Hepatocyte (in vitro differentiated cells): Measurements from ENCODE around the gene ZBTB7B. TPM values are rescaled to one million over a fixed set of nuclear protein-coding genes. Genes with fewer than 3 reads are reported as not detected.

Experiments used
- DNase-seq: peaks from one replicate; pipeline ENCODE4 v3.0.0-alpha.2; 2016; ENCODE audit warnings: low spot score
- H2AFZ ChIP-seq: fragments of 200-600 bp; sonication (generic); 2 replicates; pipeline ENCODE4 v1.6.0; 2016; ENCODE audit warnings: antibody characterized with exemption, mild to moderate bottlenecking
- H3K27ac ChIP-seq: fragments of 200-600 bp; sonication (generic); 2 replicates; pipeline ENCODE4 v1.5.1; 2016; ENCODE audit warnings: mild to moderate bottlenecking
- H3K27me3 ChIP-seq: fragments of 200-600 bp; sonication (generic); 2 replicates; pipeline ENCODE4 v1.6.1; 2016
- H3K36me3 ChIP-seq: fragments of 200-600 bp; sonication (generic); replicated peaks from 2 replicates; pipeline ENCODE4 v1.5.1; 2016; ENCODE audit warnings: low read depth; ENCODE audit not compliant: insufficient read depth
- H3K4me1 ChIP-seq: fragments of 200-600 bp; sonication (generic); 2 replicates; pipeline ENCODE4 v1.5.1; 2016; ENCODE audit warnings: mild to moderate bottlenecking, moderate library complexity; ENCODE audit not compliant: insufficient read depth
- H3K4me2 ChIP-seq: fragments of 200-600 bp; sonication (generic); 2 replicates; pipeline ENCODE4 v1.6.0; 2016
- H3K4me3 ChIP-seq: fragments of 200-600 bp; sonication (generic); 2 replicates; pipeline ENCODE4 v1.5.1; 2016; ENCODE audit warnings: mild to moderate bottlenecking
- H3K79me2 ChIP-seq: fragments of 200-600 bp; sonication (generic); 2 replicates; pipeline ENCODE4 v1.6.0; 2017; ENCODE audit warnings: mild to moderate bottlenecking
- H3K9me2 ChIP-seq: fragments of 200-600 bp; sonication (generic); replicated peaks from 2 replicates; pipeline ENCODE4 v1.6.0; 2017; ENCODE audit warnings: mild to moderate bottlenecking; ENCODE audit not compliant: insufficient read depth
- H3K9me3 ChIP-seq: fragments of 200-600 bp; sonication (generic); 2 replicates; pipeline ENCODE4 v1.5.1; 2016; ENCODE audit warnings: low read depth, mild to moderate bottlenecking
- H4K20me1 ChIP-seq: fragments of 200-600 bp; sonication (generic); 2 replicates; pipeline ENCODE4 v1.6.0; 2016; ENCODE audit warnings: mild to moderate bottlenecking; ENCODE audit not compliant: insufficient read depth, poor library complexity, severe bottlenecking
- EZH2 ChIP-seq: fragments of 200-600 bp; sonication (generic); IDR thresholded peaks from 2 replicates; pipeline ENCODE4 v1.6.1; 2016; ENCODE audit warnings: antibody characterized with exemption, mild to moderate bottlenecking, borderline replicate concordance
- EZH2phosphoT487 ChIP-seq: fragments of 200-600 bp; sonication (generic); IDR thresholded peaks from one replicate; pipeline ENCODE4 v1.6.1; 2018; ENCODE audit warnings: antibody characterized with exemption, mild to moderate bottlenecking, low read depth, moderate library complexity; ENCODE audit not compliant: unreplicated experiment, severe bottlenecking
- WGBS: methylation state at CpG from one replicate; pipeline ENCODE4 v1.1.6; 2016; ENCODE audit warnings: low lambda C conversion rate; ENCODE audit errors: missing lambda C conversion rate; 5-methylcytosine and 5-hydroxymethylcytosine counted together
- polyA plus RNA-seq: library from polyadenylated mRNA; unstranded; fragments of >200 nt; fragmentation: Nextera tagmentation; extraction: Ambion mirVana; gene quantifications from 2 replicates; pipeline ENCODE4 v1.2.1, GENCODE V29; 2016
- total RNA-seq: library from RNA; depleted of rRNA; stranded (reverse); fragments of >200 nt; gene quantifications from 2 replicates; pipeline ENCODE4 v1.2.3, GENCODE V29; 2014
- TF ChIP-seq, protein P1 (sequence below): fragments of 200-600 bp; sonication (generic); IDR thresholded peaks from 2 replicates; pipeline ENCODE4 v1.5.1; 2016; ENCODE audit warnings: antibody characterized with exemption, mild to moderate bottlenecking; ENCODE audit not compliant: poor library complexity

The ZBTB7B gene
- total and polyA plus RNA-seq, 2 experiments from 2014 or later = 13.3 to 29.2 TPM

GRCh38 chr1:154958036-154958435, 44.6 kb upstream of the ZBTB7B start:
- no peaks in the 10 kb centered on the region for H3K27me3 ChIP-seq
- no peak overlapping the region for H3K4me2 ChIP-seq
- no peaks in the 10 kb centered on the region for H3K9me3 ChIP-seq
- TF ChIP-seq, protein P1, sequence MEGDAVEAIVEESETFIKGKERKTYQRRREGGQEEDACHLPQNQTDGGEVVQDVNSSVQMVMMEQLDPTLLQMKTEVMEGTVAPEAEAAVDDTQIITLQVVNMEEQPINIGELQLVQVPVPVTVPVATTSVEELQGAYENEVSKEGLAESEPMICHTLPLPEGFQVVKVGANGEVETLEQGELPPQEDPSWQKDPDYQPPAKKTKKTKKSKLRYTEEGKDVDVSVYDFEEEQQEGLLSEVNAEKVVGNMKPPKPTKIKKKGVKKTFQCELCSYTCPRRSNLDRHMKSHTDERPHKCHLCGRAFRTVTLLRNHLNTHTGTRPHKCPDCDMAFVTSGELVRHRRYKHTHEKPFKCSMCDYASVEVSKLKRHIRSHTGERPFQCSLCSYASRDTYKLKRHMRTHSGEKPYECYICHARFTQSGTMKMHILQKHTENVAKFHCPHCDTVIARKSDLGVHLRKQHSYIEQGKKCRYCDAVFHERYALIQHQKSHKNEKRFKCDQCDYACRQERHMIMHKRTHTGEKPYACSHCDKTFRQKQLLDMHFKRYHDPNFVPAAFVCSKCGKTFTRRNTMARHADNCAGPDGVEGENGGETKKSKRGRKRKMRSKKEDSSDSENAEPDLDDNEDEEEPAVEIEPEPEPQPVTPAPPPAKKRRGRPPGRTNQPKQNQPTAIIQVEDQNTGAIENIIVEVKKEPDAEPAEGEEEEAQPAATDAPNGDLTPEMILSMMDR = no peak
- no peak for TF ChIP-seq EZH2
- TF ChIP-seq EZH2phosphoT487 = no peak
- no peaks in the 10 kb centered on the region for H3K36me3 ChIP-seq
- H3K4me1 ChIP-seq = peaks cover 45% of the 10 kb centered on the region
- no peak for DNase-seq
- no peaks in the 10 kb centered on the region for H3K9me2 ChIP-seq
- peaks cover 59% of the 10 kb centered on the region for H3K79me2 ChIP-seq
- 90% methylated on average over 2 of the region's 2 CpGs for WGBS
- no peaks in the 10 kb centered on the region for H4K20me1 ChIP-seq
- no peak overlapping the region for H2AFZ ChIP-seq
- H3K27ac ChIP-seq = no peak overlapping the region
- no peak overlapping the region for H3K4me3 ChIP-seq

DNA sequence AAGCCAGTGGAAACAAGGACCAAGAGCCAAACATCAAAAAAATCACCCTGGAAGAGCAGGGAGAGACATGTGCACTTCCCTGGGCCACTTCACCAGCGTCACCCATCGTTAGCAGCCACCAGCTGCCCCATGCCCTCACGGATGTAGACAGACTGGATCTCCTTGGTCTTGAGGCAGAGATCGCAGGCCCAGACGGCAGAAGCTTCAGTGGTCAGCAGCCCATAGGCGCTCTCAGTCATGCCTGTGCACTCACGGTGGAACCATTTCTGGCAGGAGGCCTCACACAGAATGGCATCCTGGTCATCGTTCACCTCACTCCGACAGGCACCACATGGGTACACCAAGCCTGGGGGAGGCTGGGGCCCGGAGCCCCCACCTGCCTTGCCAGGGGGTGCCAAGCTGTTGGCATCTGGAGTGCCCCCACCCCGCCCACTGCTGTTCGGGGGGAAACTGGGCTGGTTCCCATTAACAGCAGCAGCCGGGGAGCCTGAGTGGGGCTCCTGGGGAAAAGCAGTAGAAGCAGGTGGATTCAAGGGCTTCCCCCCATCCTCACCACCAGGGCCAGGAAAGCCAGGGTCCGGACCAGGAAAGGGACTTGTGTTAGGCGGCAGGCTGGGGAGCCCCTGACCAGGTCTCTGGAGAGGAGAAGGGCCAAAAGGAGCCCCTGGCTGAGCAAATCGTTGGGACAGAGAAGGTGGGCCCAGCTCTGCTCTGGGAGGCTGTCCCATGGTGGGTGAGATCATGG, 43.7 kb upstream of the ZBTB7B start:
- no peaks in the 10 kb centered on the region for H3K36me3 ChIP-seq
- TF ChIP-seq EZH2phosphoT487 (no peak), EZH2 (no peak)
- TF ChIP-seq, protein P1 = no peak
- 97% methylated on average over 16 of the region's 16 CpGs for WGBS
- no peak overlapping the region for H3K4me3 ChIP-seq
- no peaks in the 10 kb centered on the region for H4K20me1 ChIP-seq
- no peaks in the 10 kb centered on the region for H3K27me3 ChIP-seq
- no peaks in the 10 kb centered on the region for H3K9me3 ChIP-seq
- no peak overlapping the region for H2AFZ ChIP-seq
- no peak overlapping the region for H3K4me2 ChIP-seq
- peaks cover 59% of the 10 kb centered on the region for H3K79me2 ChIP-seq
- DNase-seq = no peak
- no peaks in the 10 kb centered on the region for H3K9me2 ChIP-seq
- H3K4me1 ChIP-seq = peaks cover 44% of the 10 kb centered on the region
- no peak overlapping the region for H3K27ac ChIP-seq

DNA sequence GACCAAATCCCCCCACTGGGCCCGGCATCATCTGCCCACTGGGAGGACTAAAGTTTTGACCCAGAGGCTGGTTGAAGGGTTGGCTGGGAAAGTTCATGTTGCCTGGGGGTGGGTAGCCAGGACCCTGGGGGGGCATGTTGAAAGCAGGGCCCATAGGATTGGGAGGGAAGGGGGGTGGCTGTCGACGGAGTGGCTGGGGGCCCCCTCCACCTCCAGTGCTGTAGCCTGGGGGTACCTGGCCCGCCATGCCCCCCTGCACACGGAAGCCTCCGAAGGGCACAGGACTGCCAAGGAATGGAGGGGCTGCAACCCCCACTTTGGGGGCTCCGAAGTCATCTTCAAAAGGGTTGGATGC, 43.2 kb upstream of the ZBTB7B start:
- no peak overlapping the region for H2AFZ ChIP-seq
- H3K36me3 ChIP-seq = no peaks in the 10 kb centered on the region
- no peaks in the 10 kb centered on the region for H3K27me3 ChIP-seq
- H3K27ac ChIP-seq = no peak overlapping the region
- H3K4me3 ChIP-seq = no peak overlapping the region
- no peaks in the 10 kb centered on the region for H3K9me2 ChIP-seq
- TF ChIP-seq EZH2phosphoT487 (no peak), EZH2 (no peak)
- TF ChIP-seq, protein P1 = no peak
- no peak for DNase-seq
- H3K9me3 ChIP-seq = no peaks in the 10 kb centered on the region
- H3K4me2 ChIP-seq = no peak overlapping the region
- peaks cover 57% of the 10 kb centered on the region for H3K79me2 ChIP-seq
- peaks cover 38% of the 10 kb centered on the region for H3K4me1 ChIP-seq
- WGBS = 100% methylated on average over 6 of the region's 7 CpGs
- no peaks in the 10 kb centered on the region for H4K20me1 ChIP-seq
